Fibroblast of the aortic adventitia (primary cell): Measurements from ENCODE around the gene NDUFS5. TPM values are rescaled to one million over a fixed set of nuclear protein-coding genes. Genes with fewer than 3 reads are reported as not detected.
"Not testable (repeated sequence)": the region's sequence is repeated elsewhere in the genome, so short reads cannot be mapped to it uniquely, and the experiment has no call there.

Experiments used
- DNase-seq: peaks from one replicate; pipeline ENCODE4 v3.0.0-alpha.2; 2010; ENCODE audit warnings: low read depth
- H3K4me3 ChIP-seq: 2 replicates; pipeline ENCODE4 v1.5.1; 2011; ENCODE audit warnings: low read depth, mild to moderate bottlenecking, control low read depth, low read length, moderate library complexity
- CTCF ChIP-seq: IDR thresholded peaks from 2 replicates; pipeline ENCODE4 v1.5.1; 2011; ENCODE audit warnings: mild to moderate bottlenecking, low read length, control low read depth, inconsistent platforms; ENCODE audit not compliant: insufficient read depth
- total RNA-seq: library from RNA; depleted of rRNA; stranded (reverse); fragments of >200 nt; gene quantifications from 2 replicates; pipeline ENCODE4 v1.2.3, GENCODE V29; 2012; ENCODE audit warnings: low replicate concordance

NDUFS5 gene
- total RNA-seq, 1 donor: 365 TPM

DNA sequence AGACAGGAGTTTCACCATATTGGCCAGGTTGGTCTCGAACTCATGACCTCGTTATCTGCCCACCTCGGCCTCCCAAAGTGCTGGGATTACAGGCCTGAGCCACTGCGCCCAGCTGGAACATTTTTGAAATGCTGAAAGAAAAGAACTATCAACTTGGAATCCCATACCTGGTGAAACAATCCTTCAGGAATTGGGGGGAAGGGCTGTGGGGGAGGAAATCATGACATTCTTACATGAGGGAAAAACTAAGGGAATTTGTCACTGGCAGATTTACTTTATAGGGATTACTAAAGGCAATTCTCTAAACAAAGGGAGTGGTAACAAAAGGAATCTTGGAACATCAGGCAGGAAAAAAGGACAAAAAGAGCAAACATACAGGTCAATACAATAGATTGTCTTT lies 25.8 kb downstream of the NDUFS5 start:
- no peak for DNase-seq
- no peak for TF ChIP-seq CTCF
- no peak overlapping the region for H3K4me3 ChIP-seq

GRCh38 chr1:39055213-39055710 lies 29.1 kb downstream of the NDUFS5 start:
- H3K4me3 ChIP-seq: not testable (repeated sequence)

GRCh38 chr1:39061516-39061915 lies 35.4 kb downstream of the NDUFS5 start:
- not testable (repeated sequence) for DNase-seq, H3K4me3 ChIP-seq

More at GRCh38 chr1:39055213-39055710, 29.1 kb downstream of the NDUFS5 start:
- DNase-seq: not testable (repeated sequence)

GRCh38 chr1:39061951-39062350 lies 35.8 kb downstream of the NDUFS5 start:
- DNase-seq: peak; percentile 15
- no peak for TF ChIP-seq CTCF
- H3K4me3 ChIP-seq: no peak overlapping the region

DNA sequence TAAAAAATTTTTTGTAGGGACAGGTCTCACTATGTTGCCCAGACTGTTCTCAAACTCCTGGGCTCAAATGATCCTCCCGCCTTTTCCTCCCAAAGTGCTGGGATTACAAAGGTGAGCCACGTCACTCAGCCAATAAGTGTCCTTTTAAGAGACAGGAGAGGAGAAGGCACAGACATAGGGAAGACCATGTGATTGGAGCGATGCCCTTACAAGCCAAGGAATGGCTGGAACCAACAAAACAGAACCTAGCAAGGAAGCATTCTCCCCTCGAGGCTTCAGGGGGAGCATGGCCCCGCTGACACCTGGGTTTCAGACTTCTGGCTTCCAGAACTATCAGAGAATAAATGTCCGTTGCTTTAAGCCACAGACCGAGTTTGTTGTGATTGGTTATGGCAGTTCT lies 37.0 kb downstream of the NDUFS5 start:
- no peak overlapping the region for H3K4me3 ChIP-seq
- no peak for TF ChIP-seq CTCF
- no peak for DNase-seq

DNA sequence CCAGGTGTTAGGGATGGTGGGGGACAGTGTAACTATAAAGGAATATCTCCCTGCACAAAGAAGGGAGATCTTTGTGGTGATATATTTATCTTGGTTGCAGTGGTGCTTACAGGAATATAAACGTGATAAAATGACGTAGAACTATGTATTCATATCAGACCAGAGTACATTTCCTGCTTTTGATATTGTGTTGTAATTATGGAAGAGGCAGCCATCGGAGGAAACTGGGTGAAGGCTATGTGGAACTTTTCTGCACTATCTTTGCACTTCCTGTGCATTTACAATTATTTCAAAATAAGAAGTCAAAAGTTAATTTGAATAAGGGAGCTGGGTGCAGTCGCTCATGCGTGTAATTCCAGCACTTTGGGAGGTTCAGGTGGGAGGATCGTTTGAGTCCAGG lies 37.6 kb downstream of the NDUFS5 start:
- TF ChIP-seq CTCF: no peak
- H3K4me3 ChIP-seq: no peak overlapping the region
- DNase-seq: no peak

- TF ChIP-seq CTCF: no peak
- DNase-seq: no peak
- H3K4me3 ChIP-seq: no peak overlapping the region
Measured at GRCh38 chr1:39065542-39065941, 39.4 kb downstream of the NDUFS5 start.

- DNase-seq, H3K4me3 ChIP-seq: not testable (repeated sequence)
Measured at GRCh38 chr1:39068227-39068626, 42.1 kb downstream of the NDUFS5 start.

DNA sequence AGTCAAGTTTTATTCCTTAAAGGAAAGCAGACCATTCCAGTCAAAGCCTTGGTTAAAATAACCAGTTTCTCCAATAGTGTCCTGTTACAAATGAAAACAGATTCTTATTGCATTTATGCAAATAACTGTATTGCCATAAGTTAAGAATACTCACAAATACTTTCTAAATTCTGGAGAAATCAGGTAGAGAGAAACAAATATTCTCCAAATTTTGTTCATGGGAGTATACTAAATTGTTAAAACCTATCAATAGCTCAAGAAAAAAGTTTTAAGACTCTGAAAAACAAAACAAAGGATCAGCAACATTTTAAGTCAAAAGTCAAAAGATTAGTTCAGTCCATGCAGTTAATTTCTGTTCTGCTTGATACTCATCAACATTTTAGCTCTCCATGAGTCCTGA lies 45.4 kb downstream of the NDUFS5 start:
- not testable (repeated sequence) for H3K4me3 ChIP-seq, DNase-seq
